Astrocyte of the hippocampus (primary cell): ENCODE data around the gene THAP11.
A peak's percentile ranks its signal among the peaks of the same experiment; 100 is the strongest.
"Not testable (repeated sequence)": the region's sequence is repeated elsewhere in the genome, so short reads cannot be mapped to it uniquely, and the experiment has no call there.

Source experiments
- DNase-seq: peaks from one replicate; pipeline ENCODE4 v3.0.0; 2011; ENCODE audit warnings: low read depth, low spot score

The THAP11 gene

GRCh38 chr16:67862623-67863583 is 20.8 kb downstream of the THAP11 start:
- peak; percentile 47 for DNase-seq

- DNase-seq = not testable (repeated sequence)
These were observed 21.9 kb downstream of the THAP11 start for GRCh38 chr16:67864044-67864443.

GRCh38 chr16:67864594-67864993 is 22.5 kb downstream of the THAP11 start:
- DNase-seq = no peak

- peak; percentile 26 for DNase-seq
These were observed 23.2 kb downstream of the THAP11 start for GRCh38 chr16:67865318-67865717.

- DNase-seq = no peak
These were observed 26.2 kb downstream of the THAP11 start for GRCh38 chr16:67868290-67868689.

- no peak for DNase-seq
These were observed 27.5 kb downstream of the THAP11 start for GRCh38 chr16:67869653-67870052.

- no peak for DNase-seq
These were observed 29.1 kb downstream of the THAP11 start for GRCh38 chr16:67871256-67871655.

- no peak for DNase-seq
These were observed 30.1 kb downstream of the THAP11 start for GRCh38 chr16:67872131-67872630.

GRCh38 chr16:67872631-67873434 is 30.7 kb downstream of the THAP11 start, which contains the start of gene EDC4:
EDC4 (plus strand) TSS chr16:67873052; CDS start chr16:67873262, 210 bp downstream.
- DNase-seq = peak; percentile 91

GRCh38 chr16:67873435-67874370 is 31.6 kb downstream of the THAP11 start:
- DNase-seq = peak; percentile 43

GRCh38 chr16:67874372-67874771 is 32.3 kb downstream of the THAP11 start:
- no peak for DNase-seq

GRCh38 chr16:67877064-67877463 is 34.9 kb downstream of the THAP11 start:
- DNase-seq = no peak

- no peak for DNase-seq
These were observed 36.1 kb downstream of the THAP11 start for GRCh38 chr16:67878232-67878631.

- no peak for DNase-seq
These were observed 36.7 kb downstream of the THAP11 start for GRCh38 chr16:67878846-67879245.

- DNase-seq = no peak
These were observed 37.3 kb downstream of the THAP11 start for GRCh38 chr16:67879462-67879861.

- no peak for DNase-seq
These were observed 37.8 kb downstream of the THAP11 start for GRCh38 chr16:67879936-67880335.

- no peak for DNase-seq
These were observed 38.5 kb downstream of the THAP11 start for GRCh38 chr16:67880584-67880983.

- DNase-seq = no peak
These were observed 39.6 kb downstream of the THAP11 start for GRCh38 chr16:67881621-67882161.

GRCh38 chr16:67882374-67883145 is 40.4 kb downstream of the THAP11 start:
- DNase-seq = peak; percentile 41
